SK-N-DZ (cell line): ENCODE measurements around the gene OBSCN.

Source experiments
- DNase-seq: peaks from one replicate; pipeline ENCODE4 v3.0.0-alpha.2; 2015; ENCODE audit warnings: low spot score

The OBSCN gene

DNA sequence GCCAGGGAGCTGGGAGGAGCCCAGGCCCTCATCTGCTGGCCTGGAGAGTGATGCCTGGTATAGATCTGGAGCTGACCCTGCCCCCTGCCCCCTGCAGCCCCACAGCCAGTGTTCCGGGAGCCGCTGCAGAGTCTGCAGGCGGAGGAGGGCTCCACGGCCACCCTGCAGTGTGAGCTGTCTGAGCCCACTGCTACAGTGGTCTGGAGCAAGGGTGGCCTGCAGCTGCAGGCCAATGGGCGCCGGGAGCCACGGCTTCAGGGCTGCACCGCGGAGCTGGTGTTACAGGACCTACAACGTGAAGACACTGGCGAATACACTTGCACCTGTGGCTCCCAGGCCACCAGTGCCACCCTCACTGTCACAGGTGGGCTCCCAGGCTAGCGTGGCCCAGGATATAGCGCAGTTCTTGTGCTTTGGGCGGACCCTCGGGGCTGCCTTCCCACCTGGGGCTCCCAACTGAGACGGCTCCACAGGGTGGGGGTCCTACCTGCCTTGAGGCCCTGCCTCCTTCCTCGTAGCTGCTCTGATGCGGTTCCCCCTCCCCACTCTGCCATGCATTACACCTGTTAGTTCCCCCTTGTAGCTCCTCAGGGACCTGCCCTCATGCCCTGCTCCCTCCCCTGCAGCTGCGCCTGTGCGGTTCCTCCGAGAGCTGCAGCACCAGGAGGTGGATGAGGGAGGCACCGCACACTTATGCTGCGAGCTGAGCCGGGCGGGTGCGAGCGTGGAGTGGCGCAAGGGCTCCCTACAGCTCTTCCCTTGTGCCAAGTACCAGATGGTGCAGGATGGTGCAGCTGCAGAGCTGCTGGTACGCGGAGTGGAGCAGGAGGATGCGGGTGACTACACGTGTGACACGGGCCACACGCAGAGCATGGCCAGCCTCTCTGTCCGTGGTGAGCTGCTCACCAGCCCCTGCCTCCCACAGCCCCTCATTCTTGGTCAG lies 98.7 kb downstream of the OBSCN start:
- DNase-seq = peak; percentile 31

DNA sequence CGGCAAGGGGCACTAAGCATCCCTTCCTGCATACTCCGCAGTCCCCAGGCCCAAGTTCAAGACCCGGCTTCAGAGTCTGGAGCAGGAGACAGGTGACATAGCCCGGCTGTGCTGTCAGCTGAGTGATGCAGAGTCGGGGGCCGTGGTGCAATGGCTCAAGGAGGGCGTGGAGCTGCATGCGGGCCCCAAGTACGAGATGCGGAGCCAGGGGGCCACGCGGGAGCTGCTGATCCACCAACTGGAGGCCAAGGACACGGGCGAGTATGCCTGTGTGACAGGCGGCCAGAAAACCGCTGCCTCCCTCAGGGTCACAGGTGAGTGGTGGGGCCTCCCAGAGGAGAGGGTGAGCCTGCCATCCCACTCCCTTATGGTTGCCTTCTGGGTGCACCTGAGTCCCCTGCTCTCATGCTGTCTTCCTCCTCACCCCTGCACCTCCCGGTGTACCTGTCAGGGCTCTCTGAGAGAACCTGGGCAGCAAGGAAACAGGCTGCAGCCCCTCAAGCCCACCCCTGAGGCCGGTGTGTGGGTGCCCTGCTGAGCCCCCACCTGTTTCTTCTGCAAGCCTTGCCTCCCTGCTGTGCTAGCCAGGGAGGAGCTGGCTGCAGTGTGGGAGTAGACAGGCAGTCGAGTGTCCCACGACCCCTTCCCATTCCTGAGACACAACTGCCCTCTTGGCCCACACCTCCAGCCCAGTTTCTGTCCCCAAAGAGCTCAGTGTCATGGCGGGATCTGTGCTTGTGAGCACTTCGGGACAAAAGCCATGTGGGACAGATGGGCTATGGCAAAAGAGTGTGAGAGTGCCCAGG lies 99.6 kb downstream of the OBSCN start:
- DNase-seq = no peak

DNA sequence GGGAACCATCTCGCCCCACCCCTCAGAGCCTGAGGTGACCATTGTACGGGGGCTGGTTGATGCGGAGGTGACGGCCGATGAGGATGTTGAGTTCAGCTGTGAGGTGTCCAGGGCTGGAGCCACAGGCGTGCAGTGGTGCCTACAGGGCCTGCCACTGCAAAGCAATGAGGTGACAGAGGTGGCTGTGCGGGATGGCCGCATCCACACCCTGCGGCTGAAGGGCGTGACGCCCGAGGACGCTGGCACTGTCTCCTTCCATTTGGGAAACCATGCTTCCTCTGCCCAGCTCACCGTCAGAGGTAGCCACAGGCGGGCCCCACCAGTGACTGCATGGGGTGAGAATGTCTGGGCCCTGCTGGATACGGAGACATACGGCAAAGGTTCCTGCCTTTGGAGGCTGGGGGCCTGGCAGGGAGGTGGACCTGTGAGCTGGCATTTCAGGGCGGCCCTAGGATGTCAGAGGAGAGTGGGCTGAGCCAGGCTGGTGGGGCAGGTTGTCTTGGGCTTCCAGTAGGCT lies 100.3 kb downstream of the OBSCN start:
- DNase-seq = no peak

DNA sequence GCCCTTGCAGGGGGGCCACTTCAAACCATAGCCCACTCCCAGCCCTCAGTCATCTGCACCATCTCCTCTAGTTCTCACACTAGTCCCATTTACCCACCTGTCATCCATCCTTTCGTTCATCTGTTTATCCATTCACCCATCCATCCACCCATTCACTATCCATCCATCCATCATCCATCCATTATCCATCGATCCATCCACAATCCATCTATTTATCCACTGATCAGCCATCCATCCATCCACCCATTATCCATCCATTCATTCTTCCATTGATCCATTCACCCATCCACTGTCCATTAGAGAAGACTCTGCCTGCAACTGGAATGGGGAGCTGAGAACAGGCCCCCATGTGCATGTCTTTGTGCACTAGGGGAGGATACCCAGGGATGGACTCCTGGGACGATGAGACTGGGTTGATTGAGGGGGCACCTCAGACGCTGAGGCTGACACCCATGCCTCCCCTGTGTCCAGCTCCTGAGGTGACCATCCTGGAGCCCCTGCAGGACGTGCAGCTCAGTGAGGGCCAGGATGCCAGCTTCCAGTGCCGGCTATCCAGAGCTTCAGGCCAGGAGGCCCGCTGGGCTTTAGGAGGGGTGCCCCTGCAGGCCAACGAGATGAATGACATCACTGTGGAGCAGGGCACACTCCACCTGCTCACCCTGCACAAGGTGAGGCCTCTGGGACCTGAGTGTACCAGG lies 100.9 kb downstream of the OBSCN start:
- no peak for DNase-seq

DNA sequence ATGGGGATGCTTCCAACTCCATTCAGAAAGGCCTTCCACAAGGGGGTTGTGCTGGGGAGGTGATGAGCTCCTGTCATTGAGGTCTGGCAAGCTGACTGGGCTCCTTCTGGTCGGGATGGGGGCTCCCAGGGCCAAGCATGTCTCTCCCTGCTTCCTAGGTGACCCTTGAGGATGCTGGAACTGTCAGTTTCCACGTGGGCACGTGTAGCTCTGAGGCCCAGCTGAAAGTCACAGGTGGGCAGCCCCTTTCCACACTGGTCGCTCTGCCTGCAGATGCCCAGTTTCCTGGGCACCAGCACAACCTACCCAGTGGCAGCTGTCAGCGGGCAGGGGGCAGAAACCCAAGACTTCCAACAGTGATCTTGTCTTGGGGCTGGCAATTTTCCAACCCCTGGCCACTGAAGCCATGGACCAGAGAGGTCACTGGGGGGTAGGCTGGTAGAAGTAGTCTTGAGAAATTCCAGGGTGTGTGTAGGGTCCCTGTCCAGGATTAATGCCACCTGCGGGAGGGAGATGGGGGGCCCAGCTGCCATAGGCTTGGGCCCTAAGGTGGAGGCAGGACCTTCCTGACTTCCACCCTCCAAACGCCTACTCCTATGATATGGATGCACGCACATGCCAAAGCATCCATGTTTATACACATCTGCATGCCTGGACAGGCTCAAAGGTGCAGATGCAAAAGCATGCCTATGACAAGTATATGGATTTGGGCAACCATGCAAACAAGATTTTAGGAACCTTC lies 101.7 kb downstream of the OBSCN start:
- DNase-seq = no peak

DNA sequence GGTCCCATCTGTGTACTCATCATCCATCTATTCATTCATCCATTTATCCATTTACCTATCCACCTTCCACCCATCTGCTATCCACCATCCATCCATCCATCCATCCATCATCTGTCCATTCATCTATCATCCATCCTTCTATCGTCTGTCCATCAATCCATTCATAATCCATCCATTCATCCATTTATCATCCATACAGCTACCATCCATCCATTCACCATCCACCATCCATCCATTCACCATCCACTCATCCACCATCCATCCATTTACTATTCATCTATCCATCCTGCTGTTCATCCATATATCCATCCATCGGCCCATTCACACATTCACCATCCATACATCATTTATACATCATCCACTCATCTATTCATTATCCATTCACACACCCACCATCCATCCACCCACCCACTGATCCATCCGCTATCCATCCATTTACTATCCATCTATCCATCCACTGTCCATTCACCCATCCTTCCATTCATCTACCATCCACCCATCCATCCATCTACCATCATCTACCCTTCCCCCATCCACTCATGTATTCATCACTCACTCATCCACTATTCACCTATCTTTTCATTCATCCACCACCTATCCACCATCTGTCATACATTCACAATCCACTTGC lies 102.4 kb downstream of the OBSCN start:
- no peak for DNase-seq

DNA sequence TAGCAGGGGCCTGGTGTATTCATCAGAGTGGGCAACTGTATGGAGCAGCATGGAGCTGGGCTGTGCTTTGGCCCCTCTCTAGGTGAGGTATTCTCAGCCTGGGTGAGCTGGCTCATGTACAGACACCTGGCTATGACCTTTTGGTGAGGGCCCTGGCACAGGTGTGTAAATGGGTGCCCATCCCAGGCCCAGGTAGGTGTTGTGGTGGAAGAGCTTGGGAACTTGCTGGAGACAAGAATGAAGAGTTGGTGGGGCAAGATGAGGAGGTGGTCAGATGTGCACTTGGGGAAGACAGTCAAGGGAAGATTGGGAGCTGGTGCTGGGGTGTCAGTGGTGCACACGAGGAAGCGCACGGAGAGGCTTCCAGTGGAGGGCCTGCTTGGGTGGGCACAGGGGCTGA lies 103.2 kb downstream of the OBSCN start:
- no peak for DNase-seq

DNA sequence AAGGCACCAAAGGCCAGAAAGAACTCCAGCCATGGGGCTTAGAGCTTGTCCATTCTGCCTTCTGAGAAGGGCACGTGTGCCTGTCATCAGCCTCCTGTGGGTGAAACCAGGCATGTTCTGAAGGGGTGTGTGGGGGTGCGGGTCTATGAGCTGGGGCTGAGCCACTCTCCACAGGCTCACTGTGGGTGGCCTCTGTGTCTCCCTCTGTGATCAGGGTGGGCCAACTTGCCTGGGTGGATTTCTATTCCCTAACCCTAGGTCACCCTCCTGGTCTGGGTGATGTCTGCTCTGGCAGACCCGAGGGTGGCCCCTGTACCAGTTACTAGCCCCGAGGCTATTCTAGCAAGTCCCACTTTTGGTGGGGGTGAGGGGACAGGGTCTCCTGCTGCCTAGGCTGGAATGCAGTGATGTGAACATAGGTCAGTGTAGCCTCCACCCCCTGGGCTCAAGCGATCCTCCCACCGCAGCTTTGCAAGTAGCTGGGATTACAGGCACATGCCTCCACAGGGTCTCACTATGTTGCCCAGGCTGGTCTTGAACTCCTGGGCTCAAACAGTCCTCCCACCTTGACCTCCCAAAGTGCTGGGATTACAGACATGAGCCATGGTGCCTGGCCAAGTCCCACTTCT lies 104.4 kb downstream of the OBSCN start:
- no peak for DNase-seq

DNA sequence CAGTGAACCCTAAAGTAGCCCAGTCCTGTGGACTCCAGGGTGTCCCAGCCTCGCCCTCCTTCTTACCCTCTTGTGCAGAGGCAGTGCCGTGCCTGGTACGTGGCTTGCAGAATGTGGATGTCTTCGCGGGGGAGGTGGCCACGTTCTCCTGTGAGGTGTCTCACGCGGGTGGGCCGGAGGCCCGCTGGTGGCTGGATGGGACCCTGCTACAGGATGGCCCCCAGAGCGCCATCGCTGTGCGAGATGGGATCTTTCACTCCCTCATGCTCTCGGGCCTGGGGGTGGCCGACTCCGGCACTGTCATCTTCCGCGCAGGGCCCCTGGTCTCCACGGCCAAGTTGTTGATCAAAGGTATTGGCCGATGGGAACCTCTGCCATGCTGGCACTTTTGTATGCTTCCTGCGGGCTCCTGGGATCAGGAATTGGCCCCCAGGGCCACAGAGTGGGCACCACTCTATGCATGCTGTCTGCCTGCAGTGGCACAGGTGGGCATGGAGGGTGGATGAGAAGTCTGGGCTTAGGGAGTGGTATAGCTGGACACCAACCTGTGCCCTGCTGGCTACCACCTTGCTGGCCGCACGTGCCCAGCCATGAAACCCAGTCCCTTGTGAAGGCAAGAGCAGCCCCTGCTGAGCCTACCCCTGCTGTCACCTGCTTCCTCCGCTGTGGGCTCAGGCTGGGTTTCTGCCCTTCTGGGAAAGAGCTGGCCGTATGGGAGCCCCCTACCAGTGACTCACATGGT lies 105.9 kb downstream of the OBSCN start:
- no peak for DNase-seq

DNA sequence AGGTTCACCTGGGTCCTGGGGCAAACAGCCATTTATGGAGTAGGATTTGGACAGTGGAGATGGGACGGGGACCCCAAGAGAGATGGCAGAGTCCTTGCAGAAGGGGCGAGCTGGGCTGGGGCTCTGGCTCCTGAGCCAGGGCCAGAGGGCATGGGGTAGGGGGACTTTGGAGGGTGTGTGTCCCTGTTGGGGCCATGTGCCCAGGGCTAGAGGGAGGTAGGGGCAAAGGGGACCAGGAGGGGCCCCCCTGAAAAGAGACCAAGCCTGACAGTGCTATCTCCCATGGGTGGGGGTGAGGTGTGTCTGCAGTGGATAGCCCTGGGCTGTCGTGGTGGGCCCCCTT lies 106.4 kb downstream of the OBSCN start:
- DNase-seq = no peak

DNA sequence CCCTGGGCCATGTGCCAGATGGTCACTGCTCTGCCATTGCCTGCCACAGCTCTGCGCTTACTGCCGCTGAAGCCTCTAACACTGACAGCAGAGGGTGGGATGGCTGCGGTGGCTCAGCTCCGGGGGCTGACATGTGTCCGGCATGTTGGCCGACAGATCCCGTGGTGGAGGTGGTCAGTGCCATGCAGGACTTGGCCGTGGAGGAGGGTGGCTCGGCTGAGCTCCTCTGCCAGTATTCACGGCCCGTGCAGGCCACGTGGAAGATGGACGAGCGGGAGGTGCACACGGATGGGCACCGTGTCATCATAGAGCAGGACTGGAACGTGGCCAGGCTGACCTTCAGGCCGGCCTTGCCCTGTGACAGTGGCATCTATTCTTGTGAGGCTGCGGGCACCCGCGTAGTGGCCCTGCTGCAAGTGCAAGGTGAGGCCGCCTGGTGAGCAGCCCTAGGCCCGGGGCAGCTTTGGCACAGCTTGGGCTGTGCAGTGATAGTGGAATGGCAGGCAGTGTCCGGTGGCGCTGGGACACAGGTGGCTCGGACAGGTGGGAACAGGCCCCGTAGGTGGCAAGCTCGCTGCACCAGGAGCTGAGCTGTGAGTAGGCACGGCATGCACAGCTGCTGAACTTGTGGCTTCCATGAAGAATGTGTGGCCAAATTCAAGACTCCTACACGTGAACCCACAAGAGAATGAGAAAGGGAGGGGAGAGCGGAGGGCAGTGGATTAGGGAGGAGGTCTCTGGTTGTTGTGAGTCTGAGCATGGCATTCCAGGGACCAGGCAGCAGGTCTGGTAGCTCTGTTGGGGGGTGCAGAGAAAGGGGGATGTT lies 107.0 kb downstream of the OBSCN start:
- no peak for DNase-seq

DNA sequence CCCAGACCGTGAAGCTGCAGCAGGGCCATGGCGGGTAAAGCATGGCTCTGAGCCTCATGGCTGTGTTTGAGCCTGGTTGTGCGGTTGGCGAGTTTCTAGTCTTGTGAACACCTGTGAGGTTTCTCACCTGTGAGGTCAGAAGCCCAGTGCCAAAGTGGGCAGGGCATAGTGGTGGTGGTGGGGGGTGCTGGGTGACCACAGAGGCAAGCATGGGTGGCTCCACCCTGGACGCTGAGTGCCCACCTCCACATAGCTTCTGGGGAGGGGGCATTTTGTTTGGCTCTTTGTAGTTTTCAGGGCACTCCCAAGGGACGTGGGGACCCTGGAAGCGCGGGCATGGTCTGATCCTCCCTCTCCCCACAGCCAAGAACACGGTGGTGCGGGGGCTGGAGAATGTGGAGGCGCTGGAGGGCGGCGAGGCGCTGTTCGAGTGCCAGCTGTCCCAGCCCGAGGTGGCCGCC lies 107.7 kb downstream of the OBSCN start:
- no peak for DNase-seq

DNA sequence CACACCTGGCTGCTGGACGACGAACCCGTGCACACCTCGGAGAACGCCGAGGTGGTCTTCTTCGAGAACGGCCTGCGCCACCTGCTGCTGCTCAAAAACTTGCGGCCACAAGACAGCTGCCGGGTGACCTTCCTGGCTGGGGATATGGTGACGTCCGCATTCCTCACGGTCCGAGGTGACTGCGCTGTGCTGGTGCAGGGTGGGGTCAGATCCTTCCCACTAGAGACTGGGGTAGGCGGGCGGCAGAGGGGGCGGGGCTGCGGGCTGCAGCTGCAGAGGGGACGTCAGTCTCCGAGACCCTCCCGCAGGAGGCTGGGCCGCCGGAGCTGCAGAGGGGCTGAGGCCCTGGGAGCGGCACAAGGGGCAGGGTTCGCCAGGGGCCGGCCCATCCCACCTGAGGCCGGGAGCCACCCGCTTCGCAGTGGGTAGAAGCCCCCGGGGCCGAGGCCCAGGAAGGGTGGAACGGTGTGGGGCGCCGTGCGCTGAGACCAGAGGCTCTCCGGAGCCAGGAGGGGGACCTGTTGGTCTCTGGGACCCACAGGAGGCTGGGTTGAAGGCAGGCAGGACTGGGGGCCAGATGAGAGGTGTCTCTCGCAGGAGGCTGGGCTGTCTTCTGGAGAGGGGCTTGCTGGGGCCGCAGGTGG lies 108.2 kb downstream of the OBSCN start:
- no peak for DNase-seq

DNA sequence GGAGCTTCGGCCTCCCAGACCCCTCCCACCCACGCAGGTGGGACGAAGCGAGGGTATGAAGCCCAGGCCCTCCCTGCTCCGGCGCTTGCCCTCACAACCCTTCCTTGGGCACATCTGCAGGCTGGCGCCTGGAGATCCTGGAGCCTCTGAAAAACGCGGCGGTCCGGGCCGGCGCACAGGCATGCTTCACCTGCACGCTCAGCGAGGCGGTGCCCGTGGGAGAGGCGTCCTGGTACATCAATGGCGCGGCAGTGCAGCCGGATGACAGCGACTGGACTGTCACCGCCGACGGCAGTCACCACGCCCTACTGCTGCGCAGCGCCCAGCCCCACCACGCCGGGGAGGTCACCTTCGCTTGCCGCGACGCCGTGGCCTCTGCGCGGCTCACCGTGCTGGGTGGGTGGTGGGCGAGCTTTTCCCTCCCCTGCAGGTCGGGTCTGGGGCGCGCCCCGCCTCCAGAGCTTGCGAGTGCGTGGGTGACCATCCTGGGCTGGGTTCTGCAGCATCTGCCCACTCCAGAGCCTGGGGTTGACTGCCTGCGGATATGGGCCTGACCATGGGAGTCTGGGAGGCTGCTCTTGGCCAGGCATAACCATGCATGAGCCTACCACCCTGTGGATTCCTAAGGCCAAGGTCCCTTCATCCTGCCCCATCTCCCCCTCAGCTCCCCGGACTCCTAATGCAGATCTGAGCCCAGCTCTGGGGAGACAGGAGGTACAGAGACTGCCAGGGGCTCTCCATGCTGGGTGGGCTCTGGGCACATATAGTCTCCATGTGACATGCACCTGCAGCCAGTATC lies 108.9 kb downstream of the OBSCN start:
- no peak for DNase-seq

DNA sequence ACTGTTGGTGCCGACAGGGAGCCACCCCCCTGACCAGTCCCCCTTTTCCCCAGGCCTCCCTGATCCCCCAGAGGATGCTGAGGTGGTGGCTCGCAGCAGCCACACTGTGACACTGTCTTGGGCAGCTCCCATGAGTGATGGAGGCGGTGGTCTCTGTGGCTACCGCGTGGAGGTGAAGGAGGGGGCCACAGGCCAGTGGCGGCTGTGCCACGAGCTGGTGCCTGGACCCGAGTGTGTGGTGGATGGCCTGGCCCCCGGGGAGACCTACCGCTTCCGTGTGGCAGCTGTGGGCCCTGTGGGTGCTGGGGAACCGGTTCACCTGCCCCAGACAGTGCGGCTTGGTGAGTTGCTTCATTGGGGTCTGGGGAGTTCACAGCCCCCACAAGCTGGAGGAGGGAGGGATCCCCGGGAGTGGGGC lies 109.6 kb downstream of the OBSCN start:
- DNase-seq = no peak

DNA sequence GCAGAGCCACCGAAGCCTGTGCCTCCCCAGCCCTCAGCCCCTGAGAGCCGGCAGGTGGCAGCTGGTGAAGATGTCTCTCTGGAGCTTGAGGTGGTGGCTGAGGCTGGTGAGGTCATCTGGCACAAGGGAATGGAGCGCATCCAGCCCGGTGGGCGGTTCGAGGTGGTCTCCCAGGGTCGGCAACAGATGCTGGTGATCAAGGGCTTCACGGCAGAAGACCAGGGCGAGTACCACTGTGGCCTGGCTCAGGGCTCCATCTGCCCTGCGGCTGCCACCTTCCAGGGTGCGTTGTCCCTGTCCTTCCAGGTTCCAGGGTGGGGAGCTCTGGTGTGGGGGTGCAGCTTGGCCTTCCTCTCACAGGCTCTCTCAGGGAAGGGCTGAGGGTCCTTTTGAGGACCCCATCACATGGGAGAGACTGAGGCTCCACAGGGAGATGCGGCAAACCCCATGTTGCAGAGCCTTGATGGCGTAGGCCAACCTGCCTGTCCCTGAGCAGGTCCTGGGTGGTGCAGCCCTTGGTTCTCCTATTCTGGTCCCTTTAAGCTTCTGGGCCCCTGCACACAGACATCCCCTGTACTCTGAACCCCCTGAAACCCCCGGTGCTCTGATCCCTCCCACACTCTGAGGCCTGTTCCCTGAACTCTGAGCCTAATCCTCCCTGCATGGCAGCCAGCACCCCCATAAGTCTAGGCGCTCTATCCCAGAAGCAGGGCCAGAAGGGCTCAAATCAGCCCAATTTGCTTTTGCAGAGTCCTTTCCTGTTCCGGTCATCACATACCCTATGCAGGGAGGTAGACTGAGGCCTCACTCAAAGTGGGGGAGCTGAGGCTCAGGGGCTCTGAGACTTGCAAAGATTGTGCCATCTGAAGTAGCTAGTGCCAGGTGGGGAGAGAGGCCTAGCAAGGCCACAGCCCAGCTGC lies 110.3 kb downstream of the OBSCN start:
- DNase-seq = no peak
